DND-41 (cell line): ENCODE data around the gene MLLT6.

Source experiments
- EZH2 ChIP-seq: IDR thresholded peaks from 3 replicates; pipeline ENCODE4 v1.6.1; 2012; ENCODE audit warnings: borderline replicate concordance, low read depth, mild to moderate bottlenecking, moderate library complexity, low read length, inconsistent platforms; ENCODE audit not compliant: severe bottlenecking
- TF ChIP-seq, protein P1 (sequence below): IDR thresholded peaks from 2 replicates; pipeline ENCODE4 v1.5.1; 2012; ENCODE audit warnings: borderline replicate concordance, low read length, moderate library complexity, mild to moderate bottlenecking; ENCODE audit not compliant: poor library complexity, severe bottlenecking; ENCODE audit errors: extremely low read depth

DNA sequence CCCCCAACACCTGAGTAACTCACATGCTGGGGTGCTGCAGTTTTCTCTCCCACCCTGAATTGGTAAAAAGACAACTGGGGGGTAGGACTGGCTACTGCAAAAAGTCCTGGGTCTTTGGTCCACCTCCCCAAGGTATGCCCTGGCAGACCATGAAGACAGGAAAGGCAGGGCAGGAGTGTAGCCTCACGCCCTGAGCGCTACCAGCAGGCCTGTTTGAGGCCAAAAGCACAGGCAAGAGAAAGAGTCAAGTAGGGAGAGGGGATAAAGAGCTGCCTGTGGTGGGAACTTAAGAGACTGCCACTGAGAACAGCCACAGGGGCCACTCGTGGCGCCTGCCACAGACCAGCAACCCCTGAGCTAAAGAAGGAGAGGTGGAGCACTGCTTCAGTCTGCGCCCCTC, 61.3 kb downstream of the MLLT6 start:
- no peak for TF ChIP-seq EZH2
- TF ChIP-seq, protein P1, sequence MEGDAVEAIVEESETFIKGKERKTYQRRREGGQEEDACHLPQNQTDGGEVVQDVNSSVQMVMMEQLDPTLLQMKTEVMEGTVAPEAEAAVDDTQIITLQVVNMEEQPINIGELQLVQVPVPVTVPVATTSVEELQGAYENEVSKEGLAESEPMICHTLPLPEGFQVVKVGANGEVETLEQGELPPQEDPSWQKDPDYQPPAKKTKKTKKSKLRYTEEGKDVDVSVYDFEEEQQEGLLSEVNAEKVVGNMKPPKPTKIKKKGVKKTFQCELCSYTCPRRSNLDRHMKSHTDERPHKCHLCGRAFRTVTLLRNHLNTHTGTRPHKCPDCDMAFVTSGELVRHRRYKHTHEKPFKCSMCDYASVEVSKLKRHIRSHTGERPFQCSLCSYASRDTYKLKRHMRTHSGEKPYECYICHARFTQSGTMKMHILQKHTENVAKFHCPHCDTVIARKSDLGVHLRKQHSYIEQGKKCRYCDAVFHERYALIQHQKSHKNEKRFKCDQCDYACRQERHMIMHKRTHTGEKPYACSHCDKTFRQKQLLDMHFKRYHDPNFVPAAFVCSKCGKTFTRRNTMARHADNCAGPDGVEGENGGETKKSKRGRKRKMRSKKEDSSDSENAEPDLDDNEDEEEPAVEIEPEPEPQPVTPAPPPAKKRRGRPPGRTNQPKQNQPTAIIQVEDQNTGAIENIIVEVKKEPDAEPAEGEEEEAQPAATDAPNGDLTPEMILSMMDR = no peak
